ENCODE data around the gene EPC1. TPM values are rescaled to one million over a fixed set of nuclear protein-coding genes. Genes with fewer than 3 reads are reported as not detected.

The EPC1 gene
- total RNA-seq, 4 donors from 2014 or later: 30.5 to 68.7 (median 34.5) TPM

- ATAC-seq (ENCODE audit: low FRiP score): no peak
- DNase-seq (ENCODE audit: low spot score): no peak
Observed at GRCh38 chr10:32279795-32280194, 67.2 kb downstream of the EPC1 start.

GRCh38 chr10:32273336-32273735 lies 73.6 kb downstream of the EPC1 start:
- ATAC-seq (ENCODE audit: low FRiP score): no peak
- no peak for TF ChIP-seq CTCF (IDR thresholded peaks at IDR 0.05)
- DNase-seq (ENCODE audit: low spot score): no peak

More at GRCh38 chr10:32279795-32280194, 67.2 kb downstream of the EPC1 start:
- no peak for TF ChIP-seq CTCF (IDR thresholded peaks at IDR 0.05)

GRCh38 chr10:32271617-32272016 lies 75.3 kb downstream of the EPC1 start:
- ATAC-seq (ENCODE audit: low FRiP score): no peak
- DNase-seq (ENCODE audit: low spot score): no peak
- TF ChIP-seq CTCF (IDR thresholded peaks at IDR 0.05): no peak

GRCh38 chr10:32269343-32270100 lies 77.4 kb downstream of the EPC1 start:
- ATAC-seq (ENCODE audit: low FRiP score): no peak
- no peak for TF ChIP-seq CTCF (IDR thresholded peaks at IDR 0.05)

GRCh38 chr10:32268788-32269187 lies 78.2 kb downstream of the EPC1 start:
- TF ChIP-seq CTCF (IDR thresholded peaks at IDR 0.05): no peak
- ATAC-seq (ENCODE audit: low FRiP score) (no peak), DNase-seq (ENCODE audit: low spot score) (no peak)

More at GRCh38 chr10:32269343-32270100, 77.4 kb downstream of the EPC1 start:
- no peak for DNase-seq (ENCODE audit: low spot score)

- DNase-seq (ENCODE audit: low spot score) (no peak), ATAC-seq (ENCODE audit: low FRiP score) (no peak)
- no peak for TF ChIP-seq CTCF (IDR thresholded peaks at IDR 0.05)
Observed at GRCh38 chr10:32266979-32267378, 80.0 kb downstream of the EPC1 start.

- DNase-seq (ENCODE audit: low spot score) (no peak), ATAC-seq (ENCODE audit: low FRiP score) (no peak)
- TF ChIP-seq CTCF (IDR thresholded peaks at IDR 0.05): no peak
Observed at GRCh38 chr10:32266566-32266965, 80.4 kb downstream of the EPC1 start.

Data from omental fat pad (tissue), 4 donors.